ENCODE measurements around the gene ATF7.

DNA sequence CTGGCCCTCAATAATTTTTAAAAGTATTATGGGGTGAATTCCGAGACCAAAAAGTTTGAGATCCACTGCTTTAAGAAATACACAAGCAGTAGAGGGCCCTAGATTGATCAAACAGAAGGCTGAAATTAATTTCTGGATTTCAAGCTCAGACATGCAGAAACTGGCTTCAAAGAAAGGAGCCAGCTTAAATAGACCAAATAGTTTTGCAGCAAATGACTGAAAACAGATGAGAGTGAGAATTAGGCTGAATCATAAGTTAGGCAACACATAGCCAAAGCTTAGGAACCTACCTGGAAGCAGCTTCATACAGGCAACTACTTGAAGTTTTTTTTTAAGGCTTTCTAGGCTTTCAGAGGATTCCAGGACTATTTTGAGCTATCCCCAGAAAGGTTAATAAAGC lies 12.4 kb downstream of the ATF7 start:
- TF ChIP-seq, protein P1, sequence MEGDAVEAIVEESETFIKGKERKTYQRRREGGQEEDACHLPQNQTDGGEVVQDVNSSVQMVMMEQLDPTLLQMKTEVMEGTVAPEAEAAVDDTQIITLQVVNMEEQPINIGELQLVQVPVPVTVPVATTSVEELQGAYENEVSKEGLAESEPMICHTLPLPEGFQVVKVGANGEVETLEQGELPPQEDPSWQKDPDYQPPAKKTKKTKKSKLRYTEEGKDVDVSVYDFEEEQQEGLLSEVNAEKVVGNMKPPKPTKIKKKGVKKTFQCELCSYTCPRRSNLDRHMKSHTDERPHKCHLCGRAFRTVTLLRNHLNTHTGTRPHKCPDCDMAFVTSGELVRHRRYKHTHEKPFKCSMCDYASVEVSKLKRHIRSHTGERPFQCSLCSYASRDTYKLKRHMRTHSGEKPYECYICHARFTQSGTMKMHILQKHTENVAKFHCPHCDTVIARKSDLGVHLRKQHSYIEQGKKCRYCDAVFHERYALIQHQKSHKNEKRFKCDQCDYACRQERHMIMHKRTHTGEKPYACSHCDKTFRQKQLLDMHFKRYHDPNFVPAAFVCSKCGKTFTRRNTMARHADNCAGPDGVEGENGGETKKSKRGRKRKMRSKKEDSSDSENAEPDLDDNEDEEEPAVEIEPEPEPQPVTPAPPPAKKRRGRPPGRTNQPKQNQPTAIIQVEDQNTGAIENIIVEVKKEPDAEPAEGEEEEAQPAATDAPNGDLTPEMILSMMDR (conservative IDR thresholded peaks at IDR 0.05 in 1 of 2, IDR thresholded peaks at IDR 0.05 in 1 of 2; ENCODE audit: extremely low read depth in 1 of 2, insufficient read depth in 1 of 2, low read depth in 1 of 2, low read length in 2 of 2), result no peak
- no peak for TF ChIP-seq EZH2 (IDR thresholded peaks at IDR 0.05; ENCODE audit: borderline replicate concordance, low read length)
